ENCODE results near the gene ANP32E.
"Not testable (repeated sequence)": the region's sequence is repeated elsewhere in the genome, so short reads cannot be mapped to it uniquely, and the experiment has no call there.

Gene ANP32E

DNA sequence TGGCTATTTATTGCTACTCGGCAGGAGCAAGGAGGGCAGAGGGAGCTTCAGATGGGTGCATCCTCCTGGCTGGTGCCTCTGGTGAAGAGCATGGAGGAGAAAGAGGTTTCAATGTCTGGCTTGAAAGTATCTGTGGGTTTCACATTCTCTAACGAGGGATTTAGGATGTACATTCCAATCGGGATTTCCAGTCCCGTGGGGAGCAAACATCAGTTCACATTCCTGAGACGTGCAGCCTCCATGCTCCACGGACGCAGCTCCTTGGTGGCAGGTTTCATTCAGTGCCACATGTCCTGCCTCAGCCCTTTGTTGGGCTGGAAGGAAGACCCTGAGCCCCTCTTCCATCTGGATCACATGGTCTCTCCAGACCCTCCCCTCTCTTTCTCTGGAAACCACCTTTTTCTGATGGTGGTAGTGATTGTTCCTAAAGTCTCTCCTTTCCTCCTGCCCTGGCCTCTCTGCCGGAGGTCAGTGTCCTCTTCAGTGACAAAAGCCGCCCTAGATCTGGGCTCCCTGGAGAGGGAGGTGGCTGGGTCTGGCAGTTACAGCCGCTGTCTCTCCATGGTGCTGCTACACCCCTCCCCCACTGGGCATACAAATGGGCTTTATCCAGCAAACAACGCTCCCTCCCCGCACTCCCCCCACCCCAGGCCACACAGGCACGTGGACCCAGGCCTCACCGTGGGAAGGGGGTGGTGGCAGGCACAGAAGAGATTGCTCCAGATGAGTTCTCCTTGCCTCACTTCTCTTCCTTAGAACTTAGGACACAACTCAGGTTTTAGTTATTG, 20.8 kb upstream of the ANP32E start:
- DNase-seq (ENCODE audit: low spot score): no peak

DNA sequence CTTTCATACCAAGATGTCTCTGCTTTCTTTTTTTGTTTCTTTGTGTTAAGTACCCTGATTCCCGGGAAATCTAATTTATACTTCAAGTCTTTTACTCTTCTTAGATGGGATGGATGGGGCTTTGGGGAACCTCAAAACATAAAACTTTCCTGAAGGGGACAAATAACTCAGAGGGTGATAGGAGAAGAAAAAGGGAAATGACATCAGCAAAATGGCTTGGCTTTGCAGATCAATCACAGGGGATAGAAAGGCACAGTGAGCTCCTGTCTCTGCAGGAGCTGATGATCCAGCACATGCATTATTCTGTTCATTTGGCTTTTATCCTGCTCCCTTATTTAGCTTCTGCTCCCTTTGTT, 20.3 kb upstream of the ANP32E start:
- no peak for DNase-seq (ENCODE audit: low spot score)

DNA sequence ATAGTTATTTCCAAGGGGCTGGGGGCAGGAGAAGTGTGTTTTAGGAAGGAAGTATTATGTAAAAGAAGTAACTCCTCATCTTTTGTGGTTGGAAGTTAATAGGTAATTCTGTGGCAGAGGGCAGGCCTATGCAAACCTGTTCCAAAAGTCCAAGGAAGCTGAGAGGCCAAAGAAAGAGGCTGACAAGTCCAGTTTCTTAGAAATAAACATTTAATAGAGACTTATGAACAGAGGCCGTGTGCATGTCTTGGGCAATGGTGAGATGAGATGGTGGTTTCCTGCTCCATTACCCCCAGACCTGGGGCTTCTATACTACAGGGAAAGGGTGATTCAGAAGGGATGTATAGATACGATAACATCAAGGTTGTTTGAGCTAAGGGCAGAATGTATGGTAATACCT, 14.0 kb upstream of the ANP32E start:
- DNase-seq (ENCODE audit: low spot score): no peak

DNA sequence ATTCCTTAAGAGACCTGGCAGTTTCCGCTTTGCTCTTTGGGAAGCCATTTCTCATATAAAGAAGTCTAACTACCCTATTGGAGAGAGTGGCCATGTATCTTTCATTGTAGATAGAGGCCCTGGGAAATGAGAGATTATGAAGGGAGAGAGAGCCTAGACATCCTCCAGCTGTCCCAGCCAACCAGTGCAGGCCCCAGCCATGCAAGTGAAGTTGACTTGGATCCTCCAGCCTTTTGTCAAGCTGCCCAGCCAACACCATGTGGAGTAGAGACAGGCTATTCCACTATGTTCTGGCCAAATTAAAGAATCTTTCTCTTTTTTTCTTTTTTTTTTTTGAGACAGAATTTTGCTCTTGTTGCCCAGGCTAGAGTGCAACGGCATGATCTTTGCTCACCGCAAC, 7.1 kb upstream of the ANP32E start:
- no peak for DNase-seq (ENCODE audit: low spot score)

DNA sequence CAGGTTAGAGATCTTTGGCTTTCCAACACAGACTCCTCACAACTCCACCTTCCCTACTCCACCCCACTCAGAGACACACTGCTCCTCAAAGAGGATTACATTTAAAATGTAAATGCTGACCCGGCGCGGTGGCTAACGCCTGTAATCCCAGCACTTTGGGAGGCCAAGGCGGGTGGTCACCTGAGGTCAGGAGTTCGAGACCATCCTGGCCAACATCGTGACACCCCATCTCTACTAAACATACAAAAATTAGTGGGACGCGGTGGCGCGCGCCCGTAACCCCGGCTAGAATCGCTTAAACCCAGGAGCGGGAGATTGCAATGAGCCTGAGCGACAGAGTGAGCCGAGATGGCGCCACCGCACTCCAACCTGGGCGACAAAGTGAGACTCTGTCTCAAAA, 1.8 kb upstream of the ANP32E start:
- no peak for DNase-seq (ENCODE audit: low spot score)

DNA sequence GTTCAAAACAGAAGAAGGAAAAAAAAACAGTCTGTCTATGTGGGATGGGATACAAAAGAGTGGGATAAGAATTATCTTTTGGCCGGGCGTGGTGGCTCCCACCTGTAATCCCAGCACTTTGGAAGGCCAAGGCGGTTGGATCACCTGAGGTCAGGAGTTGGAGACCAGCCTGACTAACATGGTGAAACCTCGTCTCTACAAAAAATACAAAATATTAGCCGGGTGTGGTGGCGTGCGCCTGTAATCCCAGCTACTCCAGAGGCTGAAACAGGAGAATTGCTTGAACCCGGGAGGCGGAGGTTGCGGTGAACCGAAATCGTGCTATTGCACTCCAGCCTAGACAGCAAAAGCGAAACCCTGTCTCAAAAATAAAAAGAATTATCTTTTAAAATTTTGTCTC, 1.3 kb upstream of the ANP32E start:
- not testable (repeated sequence) for DNase-seq (ENCODE audit: low spot score)

DNA sequence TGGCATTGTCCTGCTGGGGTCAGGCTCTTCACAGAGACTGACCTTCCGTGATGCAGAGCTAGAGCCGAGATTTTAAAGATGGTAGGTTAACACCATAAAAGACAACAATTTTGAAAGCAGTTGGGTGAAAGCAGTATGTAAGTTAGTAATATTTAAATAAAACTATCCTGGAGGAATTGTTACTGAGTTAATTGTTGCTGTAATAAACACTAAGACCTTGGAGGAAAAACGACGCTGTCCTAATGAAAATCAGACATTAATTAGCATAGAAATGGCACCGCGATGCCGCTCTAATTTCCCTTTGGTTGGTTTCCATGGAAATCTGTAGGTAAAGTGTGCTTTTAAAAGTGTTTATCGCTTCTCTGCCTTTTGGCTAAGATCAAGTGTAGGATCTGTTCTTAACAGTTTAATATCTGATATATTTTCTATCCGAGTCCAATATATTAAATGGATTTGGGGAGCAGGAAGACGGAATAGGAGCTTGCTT, 745 bp upstream of the ANP32E start:
- no peak for DNase-seq (ENCODE audit: low spot score)

DNA sequence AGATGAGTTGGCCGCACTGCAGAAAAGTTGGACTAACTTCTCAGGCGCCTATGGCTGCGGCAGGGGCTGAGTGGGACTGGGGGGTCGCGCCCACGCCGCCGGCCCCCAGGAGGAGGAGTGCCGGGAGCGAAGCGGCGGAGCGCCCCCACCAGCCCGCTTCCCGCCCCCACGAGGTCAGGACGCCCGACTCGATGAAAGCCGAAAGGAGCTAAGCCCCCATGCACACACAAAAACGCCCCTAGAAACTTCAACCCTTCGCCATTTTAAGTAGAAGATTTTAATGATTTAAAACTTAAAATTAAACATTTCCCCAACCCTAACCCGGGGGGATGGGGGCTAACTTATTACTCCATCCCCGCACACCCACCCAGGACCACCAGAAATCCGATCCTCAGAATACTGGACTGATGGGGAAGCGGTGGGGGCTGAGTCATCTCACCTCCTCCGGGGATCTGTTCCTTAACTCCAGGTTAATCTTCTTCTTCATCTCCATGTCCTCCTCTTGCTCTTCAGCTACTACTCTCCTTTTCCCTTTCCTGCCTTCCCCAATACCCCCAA, 539 bp downstream of the ANP32E start:
- DNase-seq (ENCODE audit: low spot score): no peak

DNA sequence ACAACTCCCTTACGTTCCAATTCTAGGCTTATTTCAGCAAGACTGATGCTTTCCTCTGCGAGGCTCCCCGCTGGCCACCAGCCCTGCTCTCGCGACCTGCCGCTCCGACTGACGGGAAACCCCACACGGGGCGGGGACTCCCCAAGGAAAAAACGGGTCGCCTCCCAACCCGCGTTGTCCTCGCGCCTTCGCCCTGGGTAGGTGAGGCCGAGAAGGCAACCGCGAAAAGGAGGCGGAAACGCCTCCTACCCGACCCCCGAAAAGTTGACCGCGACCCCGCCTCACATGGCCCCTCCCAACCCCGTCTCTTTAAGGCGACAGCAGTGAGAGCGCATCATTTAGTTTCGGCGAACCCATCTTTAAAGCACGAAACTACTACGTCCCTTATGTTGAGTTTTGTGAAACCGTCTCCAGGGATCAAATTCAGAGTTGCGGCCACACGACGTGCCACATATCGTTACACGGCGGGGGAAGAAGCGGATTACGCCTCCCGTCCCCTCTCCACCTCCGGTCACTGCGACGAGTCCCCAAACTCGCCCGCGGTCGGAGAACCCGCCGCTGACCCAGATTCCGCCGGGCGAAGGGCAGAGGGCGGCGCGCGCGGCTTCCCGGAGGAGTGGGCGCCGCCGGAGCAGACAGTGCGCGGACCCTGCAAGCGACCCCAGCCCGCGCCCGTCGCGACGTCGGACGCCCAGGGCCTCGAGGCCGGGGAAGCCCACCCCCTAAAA, 1.2 kb downstream of the ANP32E start:
- peak; percentile 66 for DNase-seq (ENCODE audit: low spot score)

DNA sequence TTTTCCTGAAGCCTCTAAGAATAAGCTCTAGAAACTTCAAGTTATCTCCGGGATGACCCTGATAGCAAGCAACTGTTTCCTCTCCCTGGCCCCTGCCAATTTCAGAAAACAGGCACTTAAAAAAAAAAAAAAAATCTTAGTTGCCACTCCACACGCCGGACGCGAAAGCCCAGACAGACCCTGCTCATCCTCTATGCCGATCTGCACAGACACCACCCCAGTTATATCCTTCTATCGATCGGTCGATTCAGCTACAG, 1.7 kb downstream of the ANP32E start:
- no peak for DNase-seq (ENCODE audit: low spot score)

DNA sequence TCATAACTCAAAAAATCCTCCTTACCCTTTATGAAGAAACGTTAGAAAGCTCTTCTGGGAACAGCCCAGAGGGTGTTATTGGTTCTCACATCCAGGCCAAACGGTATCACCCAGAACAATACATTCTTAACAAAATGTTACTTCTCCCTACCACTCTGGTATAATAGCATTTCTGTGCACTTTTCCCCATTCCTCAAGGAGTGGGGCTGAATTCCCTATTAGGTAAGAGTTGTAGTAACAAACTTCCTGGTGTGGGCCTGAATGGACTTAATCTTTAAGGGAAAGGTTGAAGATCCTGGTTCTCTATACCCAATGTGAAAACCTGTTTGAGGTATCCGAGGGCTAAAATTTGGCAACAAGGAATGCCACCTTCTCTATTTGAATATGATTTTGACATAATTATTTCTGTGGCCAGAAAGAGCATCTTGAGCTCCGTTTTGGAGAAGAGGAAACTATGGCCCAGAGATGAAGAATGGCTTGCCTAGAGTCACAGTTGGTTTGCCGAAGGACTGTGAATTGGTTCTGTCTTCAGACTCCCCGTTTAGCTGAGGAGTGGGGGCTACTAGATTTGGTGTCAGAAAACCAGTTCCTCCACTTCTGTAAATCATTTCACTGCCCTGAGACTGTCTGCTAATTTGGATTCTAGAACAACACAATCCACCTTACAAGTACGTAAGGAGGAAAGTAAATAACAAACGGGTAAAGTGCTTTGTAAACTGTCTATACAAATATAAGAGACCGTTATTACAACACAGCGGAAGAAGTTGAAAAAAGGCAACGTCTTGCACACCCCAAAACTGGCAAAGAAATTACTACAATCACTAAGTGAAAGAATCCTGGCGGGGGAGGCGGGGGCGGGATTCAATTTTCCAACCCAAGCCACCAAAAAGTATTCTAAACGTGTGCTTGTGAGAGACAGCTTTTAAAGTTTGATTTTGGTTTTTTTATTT, 2.3 kb downstream of the ANP32E start:
- no peak for DNase-seq (ENCODE audit: low spot score)

DNA sequence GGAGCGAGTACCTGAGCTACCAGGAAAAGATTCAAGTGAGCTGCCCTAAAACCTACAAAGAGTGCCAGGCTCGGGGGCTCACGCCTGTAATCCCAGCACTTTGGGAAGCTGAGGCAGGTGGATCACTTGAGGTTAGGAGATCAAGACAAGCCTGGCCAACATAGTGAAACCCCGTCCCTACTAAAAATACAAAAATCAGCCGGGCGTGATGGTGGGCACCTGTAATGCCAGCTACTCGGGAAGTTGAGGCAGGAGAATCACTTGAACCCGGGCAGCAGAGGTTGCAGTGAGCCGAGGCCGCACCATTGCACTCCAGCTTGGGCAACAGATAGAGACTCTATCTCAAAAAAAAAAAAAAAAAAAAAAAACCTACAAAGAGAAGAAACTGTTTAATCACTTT, 3.0 kb downstream of the ANP32E start:
- not testable (repeated sequence) for DNase-seq (ENCODE audit: low spot score)

DNA sequence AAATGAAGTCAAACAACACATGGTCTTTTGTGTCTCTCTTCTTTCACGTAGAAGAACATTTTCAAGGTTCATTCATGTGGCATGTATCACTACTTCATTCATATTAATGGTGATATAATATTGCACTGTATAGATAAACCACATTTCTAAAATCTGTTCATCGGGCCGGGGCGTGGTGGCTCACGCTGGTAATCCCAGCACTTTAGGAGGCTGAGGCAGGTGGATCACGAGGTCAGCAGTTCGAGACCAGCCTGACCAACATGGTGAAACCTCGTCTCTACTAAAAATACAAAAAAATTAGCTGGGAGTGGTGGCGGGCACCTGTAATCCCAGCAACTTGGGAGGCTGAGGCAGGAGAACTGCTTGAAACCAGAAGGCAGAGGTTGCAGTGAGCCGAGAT, 7.7 kb downstream of the ANP32E start:
- DNase-seq (ENCODE audit: low spot score): not testable (repeated sequence)

DNA sequence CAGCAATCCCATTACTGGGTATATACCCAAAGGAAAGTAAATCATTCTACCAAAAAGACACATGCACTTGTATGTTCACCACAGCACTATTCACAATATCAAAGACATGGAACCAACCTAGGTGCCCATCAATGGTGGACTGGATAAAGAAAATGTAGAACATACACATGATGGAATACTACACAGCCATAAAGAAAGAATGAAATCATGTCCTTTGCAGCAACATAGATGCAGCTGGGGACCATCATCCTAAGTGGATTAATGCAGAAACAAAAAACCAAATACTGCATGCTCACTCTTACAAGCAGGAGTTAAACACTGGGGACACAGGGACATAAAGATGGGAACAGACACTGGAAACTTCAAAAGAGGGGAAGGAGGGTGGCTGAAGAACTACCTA, 8.7 kb downstream of the ANP32E start:
- DNase-seq (ENCODE audit: low spot score): no peak

DNA sequence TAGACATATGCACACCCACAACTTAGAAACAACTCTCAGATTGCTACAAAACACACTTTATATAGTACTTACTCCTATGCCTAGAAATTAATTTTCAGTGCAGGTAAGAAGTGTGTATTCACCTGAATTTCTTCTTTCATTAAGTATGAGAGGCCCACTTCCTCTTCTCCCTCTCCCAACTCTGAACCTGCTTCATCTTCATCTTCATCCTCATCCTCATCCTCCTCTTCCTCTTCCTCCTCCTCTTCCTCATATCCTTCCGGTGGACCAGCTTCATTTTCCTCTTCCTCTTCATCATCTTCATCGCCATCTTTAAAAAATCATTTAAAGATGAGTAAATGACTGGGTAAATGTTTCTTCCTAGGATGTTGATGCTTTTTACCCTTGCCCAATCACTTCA, 9.4 kb downstream of the ANP32E start:
- DNase-seq (ENCODE audit: low spot score): no peak

DNA sequence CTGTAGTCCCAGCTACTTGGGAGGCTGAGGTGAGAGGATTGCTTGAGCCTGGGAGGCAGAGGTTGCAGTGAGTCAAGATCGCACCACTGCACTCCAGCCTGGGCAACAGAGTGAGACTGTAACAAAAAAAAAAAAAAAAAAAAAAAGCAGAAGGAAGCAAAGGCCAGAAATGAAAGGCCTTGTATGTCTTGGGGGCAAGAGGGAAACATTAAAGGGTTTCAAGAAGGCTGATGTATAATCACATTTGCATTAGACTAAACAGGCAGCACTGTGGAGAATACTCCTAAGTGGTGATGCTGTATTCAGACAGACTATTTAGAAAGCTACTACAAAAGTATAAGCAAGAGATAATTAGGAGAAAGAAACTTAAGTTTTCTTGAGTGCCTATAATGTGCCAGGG, 10.4 kb downstream of the ANP32E start:
- no peak for DNase-seq (ENCODE audit: low spot score)

DNA sequence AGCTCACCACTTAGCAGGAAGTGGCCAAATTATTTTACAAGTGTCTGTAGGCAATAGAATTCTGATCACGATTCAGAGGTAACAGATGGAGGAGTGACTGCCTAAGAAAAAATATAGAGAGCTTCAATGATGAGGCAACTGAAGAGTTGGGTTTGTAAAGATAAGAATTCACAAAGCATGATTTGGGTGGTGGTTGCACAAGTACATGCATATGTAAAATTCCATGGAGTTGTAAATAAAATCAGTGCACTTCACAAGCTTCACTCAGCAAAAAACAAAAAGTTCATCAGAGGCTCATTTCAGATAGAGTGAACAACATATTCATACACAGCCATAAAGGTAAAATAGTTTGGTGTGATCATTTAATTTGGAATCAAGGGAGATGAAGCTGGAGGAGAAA, 10.9 kb downstream of the ANP32E start:
- no peak for DNase-seq (ENCODE audit: low spot score)

DNA sequence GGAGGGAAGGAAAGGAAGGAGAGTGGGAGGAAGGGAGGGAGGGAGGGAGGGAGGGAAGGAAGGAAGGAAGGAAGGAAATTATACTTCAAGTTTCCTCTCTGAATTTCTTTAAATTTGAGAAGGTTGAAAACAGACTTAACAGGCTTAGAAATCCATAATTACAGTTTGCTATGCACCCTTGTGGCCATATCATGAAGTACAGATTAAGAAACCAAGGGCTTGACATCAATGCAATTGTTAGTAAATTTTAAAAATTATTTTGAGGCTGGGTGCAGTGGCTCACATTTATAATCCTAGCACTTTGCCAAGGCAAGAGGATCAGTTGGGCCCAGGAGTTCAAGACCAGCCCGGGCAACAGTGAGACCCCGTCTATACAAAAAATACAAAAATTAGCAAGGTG, 14.4 kb downstream of the ANP32E start:
- no peak for DNase-seq (ENCODE audit: low spot score)

DNA sequence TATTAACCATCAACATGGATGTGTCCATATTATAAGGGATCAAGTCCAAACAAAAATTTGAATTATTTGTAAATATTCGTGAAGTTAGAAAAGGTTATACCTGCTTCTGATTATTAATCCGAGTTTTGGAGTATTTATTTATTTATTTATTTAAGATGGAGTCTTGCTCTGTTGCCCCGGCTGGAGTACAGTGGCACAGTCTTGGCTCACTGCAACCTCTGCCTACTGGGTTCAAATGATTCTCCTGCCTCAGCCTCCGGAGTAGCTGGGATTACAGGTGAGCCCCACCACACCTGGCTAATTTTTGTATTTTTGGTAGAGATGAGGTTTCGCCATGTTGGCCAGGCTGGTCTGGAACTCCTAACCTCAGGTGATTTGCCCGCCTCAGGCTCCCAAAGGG, 20.1 kb downstream of the ANP32E start:
- not testable (repeated sequence) for DNase-seq (ENCODE audit: low spot score)

DNA sequence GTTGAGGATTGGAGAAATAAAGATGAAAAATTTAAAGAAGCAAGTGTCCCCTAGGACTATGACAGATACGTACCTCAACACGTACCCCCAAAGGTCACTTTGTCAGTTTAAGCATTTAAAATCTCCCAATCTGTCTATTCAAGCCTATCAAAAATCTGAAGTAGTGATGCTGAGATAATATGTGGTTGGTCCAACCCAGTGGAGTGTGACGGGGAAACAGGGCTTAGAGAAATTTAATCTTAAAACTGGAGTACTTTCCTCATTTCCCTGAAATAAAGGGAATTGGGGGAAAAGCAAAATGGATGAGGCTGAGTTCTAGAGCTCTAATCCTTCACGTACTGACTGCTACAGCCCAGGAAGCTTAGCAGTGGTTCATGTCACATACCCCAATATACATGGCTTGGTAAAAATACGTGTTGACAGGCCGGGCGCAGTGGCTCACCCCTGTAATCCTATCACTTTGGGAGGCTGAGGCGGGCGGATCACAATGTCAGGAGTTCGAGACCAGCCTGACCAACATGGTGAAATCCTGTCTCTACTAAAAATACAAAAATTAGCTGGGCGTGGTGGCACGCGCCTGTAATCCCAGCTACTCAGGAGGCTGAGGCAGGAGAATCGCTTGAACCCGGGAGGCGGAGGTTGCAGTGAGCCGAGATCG, 21.7 kb downstream of the ANP32E start:
- DNase-seq (ENCODE audit: low spot score): not testable (repeated sequence)

DNA sequence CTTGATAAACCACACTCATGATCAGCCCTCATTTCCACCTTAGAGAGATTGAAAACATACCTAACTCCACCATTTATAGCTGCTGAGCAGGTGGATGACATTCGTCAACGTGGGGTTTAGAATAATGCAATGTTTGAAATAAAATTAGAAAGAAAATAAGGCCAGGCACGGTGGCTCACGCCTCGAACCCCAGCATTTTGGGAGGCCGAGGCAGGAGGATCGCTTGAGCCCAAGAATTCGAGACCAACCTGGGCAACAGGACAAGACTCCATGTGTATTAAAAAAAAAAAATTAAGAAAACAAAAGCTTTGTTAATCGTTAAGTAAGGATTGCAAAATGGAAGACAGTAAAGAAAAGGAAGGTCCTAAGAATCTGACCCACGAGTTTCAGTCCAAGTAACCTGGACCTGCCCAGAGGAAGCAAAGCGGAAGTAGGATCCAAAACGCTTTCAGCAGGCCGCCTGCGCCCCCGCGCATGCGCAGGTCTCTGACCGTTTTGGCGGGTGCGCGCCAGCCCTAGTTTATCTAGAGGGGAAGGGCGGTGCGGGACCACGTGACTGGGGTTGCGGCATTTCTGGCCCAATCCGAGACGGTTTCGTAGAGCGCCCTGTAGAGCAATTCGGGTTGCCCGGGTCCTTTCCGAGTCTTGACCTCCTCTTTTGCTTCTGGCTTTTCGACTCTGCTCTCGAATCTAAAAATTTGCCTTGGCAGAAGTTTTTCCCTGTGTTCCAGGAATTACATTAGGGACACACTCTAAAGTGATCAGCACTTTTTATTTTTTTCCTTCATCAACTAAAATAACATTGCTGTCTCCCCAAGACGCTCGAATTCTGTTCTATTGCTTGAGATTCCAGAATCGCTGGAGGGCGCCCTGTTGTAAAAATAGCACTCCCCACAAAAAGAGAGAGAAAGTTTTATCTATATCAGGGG, 22.5 kb downstream of the ANP32E start:
- peak; percentile 77 for DNase-seq (ENCODE audit: low spot score)
